ENCODE results near the gene NOP9. TPM values are rescaled to one million over a fixed set of nuclear protein-coding genes. Genes with fewer than 3 reads are reported as not detected.

The NOP9 gene
- total RNA-seq, 2 experiments from 2014 or later, result 33.5 to 33.6 TPM

DNA sequence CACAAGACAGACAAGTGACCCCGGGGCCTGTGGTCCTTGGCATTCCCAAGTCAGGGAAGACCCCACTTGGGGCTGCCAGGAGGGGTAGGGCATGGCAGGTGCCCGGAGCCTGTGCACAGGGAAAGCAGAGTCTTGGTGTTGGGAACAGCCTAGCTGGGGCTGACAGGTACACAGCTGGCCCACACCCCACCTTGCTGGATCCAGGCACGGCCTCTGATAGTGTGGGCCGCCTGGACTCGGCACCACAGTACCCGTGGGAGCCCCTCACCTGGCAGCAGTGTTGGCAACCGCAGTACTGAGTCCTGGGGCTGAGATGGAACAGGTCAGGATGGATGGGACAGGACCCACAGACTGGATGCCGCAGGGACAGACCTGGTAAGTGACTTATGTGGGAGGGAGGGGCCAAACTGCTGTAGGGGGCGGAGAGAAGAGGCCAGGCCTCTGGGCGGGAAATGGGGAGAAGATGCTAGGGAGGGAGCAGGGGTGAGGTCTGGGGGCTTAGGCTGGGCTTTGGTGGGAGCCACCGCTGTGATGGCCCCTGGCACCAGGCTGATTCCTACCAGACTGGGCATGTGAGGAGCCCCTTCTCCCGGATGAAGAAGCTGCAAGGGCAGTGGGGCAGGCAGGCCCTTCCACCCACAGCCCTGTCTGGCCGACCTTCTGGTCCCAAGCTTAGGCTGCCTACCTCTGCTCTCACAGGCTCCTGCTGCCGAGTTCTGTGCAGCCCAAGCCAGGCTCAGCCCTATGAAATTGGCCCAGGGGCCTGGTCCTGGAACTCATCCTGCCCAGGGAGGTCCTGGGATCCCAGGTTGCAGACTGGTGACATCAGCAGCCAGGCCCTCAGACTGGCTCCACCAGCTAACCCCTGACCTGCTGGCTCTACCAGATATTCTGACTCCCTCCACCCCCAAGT lies 36.6 kb upstream of the NOP9 start, which contains the start of gene TGM1:
TSS of gene TGM1 (minus strand) at position 357 of the 913 bp plus-strand sequence. CDS start 825 bp downstream, outside the sequence.
- Mint-ChIP-seq H3K4me1 (ENCODE audit: low read depth) (no peaks in the 10 kb centered on the region), H3K4me3 (no peak within 1 kb of the TSS), H3K27me3 (no peaks in the 10 kb centered on the region), H3K9me3 (no peaks in the 10 kb centered on the region), H3K27ac (no peak within 1 kb of the TSS), H3K36me3 (ENCODE audit: low read depth) (peaks cover 8% of the 10 kb centered on the region)
- DNase-seq (no peak), ATAC-seq (peak; percentile 34)
- intact Hi-C loops (cut with micrococcal nuclease), result no loop called here
- CTCF ChIA-PET, result interaction anchor here (1.1 to 2.1 kb wide), 5 partner anchors 8 to 47 kb away, joined by 3 to 9 read pairs (median 4); partner anchors contain the start of genes LTB4R2, RABGGTA and TINF2
- no peak for TF ChIP-seq CTCF (IDR thresholded peaks at IDR 0.05)
- POLR2A ChIA-PET, result interaction anchor here (0.9 to 2.0 kb wide), 4 partner anchors 8 to 168 kb away, joined by 3 to 10 read pairs (median 4); partner anchors contain the start of gene RABGGTA

DNA sequence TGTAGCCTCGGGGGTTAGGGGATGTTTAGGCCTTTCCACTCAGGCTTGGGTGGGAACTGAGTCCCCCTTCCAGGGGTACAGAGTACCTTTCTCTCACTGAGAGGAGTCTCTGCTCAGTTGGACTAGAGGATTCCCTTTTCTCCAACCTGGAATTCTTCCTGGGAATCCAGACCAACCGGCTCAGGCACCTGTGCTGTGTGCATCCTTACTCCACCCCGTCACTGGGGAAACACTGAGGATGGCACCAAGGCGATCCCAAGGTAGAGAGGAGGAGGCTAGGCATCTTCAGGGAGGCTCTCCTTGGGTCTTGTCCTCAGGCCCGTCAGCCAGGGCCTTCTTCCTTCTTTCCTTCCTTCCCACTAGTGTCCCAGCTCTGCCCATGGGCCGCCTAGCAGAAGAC lies 35.8 kb upstream of the NOP9 start:
- DNase-seq (no peak), ATAC-seq (no peak)
- Mint-ChIP-seq H3K4me3 (no peak overlapping the region), H3K4me1 (ENCODE audit: low read depth) (no peaks in the 10 kb centered on the region), H3K27me3 (no peaks in the 10 kb centered on the region), H3K27ac (no peak overlapping the region), H3K9me3 (no peaks in the 10 kb centered on the region), H3K36me3 (ENCODE audit: low read depth) (peaks cover 11% of the 10 kb centered on the region)
- intact Hi-C loops (cut with micrococcal nuclease), result no loop called here
- POLR2A ChIA-PET, result interaction anchor here (1.2 to 1.4 kb wide), 2 partner anchors 27 to 168 kb away, joined by 3 to 5 read pairs; no protein-coding TSS in a partner anchor
- TF ChIP-seq CTCF (IDR thresholded peaks at IDR 0.05), result no peak
- CTCF ChIA-PET, result interaction anchor here (1.1 to 1.4 kb wide), 3 partner anchors 16 to 33 kb away, joined by 3 to 5 read pairs (median 3); no protein-coding TSS in a partner anchor

DNA sequence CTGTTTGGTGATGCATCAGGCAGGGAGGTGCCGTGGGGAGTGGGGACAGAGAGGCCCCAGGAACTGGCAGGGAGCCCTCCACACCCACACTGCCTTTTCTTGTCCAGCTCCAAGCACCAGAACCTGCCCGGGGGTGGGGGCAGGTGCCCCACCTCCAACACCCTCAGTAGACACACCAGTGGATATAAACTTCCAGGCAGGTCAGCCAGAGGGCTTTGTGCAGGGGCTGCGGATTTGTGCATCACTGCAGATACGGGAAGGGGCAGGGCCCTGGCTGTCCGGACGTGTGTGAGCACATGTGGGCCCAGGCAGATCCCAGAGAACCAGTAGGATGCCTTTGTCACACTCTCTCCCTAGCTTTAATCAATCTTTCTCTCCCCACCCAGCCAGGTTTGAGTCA lies 35.4 kb upstream of the NOP9 start:
- ATAC-seq, result no peak
- POLR2A ChIA-PET, result interaction anchor here (1.4 kb wide), 1 partner anchor 27 kb away, joined by 3 read pairs; no protein-coding TSS in a partner anchor
- Mint-ChIP-seq H3K4me1 (ENCODE audit: low read depth) (no peaks in the 10 kb centered on the region), H3K27me3 (no peaks in the 10 kb centered on the region), H3K4me3 (no peak overlapping the region), H3K27ac (no peak overlapping the region), H3K36me3 (ENCODE audit: low read depth) (peaks cover 11% of the 10 kb centered on the region), H3K9me3 (no peaks in the 10 kb centered on the region)
- no peak for DNase-seq
- no peak for TF ChIP-seq CTCF (IDR thresholded peaks at IDR 0.05)
- intact Hi-C loops (cut with micrococcal nuclease), result no loop called here
- CTCF ChIA-PET, result interaction anchor here (1.1 to 1.4 kb wide), 3 partner anchors 16 to 32 kb away, joined by 3 to 5 read pairs (median 4); no protein-coding TSS in a partner anchor

DNA sequence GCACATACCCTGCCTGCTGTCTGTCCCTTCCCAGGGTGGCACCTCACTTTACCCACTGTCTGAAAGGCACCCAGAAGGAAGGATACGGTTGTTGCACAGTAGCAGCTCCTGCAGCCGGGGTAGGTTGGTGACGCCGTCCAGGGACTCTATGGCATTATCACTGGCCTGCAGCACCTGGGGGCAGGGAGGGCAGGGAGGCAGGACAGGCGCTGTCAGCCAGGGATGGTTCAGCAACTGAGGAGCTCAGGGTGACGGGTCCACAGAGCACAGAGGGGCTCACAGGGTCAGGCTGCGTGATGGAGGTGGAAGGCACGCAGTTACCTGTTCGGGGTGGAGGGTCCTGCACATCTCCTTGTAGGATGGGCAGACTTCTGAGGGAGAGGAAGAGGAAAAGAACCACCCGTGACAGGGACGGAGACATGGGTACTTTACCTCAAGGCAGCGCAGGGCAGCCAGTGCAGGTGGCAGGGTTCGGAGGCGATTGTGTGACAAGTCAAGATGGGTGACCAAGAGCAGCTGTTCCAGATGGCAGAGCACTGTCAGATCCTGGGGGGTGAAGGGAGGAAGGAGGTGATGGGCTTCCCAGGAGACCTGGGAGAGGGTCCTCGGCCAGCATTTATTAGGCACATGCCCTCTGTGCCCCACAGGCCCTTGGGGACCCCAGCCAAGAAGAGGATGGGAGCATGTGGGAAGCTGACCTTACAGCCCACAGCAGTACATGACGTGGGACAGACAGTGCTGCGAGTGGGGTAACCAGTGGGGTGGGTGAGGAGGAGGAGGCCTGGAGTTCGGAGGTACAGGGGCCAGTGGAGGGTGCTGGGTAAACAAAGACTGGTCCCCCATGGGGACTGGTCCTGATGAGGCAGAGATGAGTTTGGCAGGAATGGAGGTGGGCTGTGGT lies 33.1 kb upstream of the NOP9 start:
- H3K4me3 Mint-ChIP-seq, result no peak overlapping the region
- intact Hi-C loops (cut with micrococcal nuclease), result no loop called here
- peaks cover 11% of the 10 kb centered on the region for H3K36me3 Mint-ChIP-seq (ENCODE audit: low read depth)
- no peak for TF ChIP-seq CTCF (IDR thresholded peaks at IDR 0.05)
- POLR2A ChIA-PET, result interaction anchor here (1.1 to 1.6 kb wide), 3 partner anchors 11 to 15 kb away, joined by 3 to 4 read pairs (median 3); no protein-coding TSS in a partner anchor
- no peaks in the 10 kb centered on the region for H3K9me3 Mint-ChIP-seq
- no peak overlapping the region for H3K27ac Mint-ChIP-seq
- peaks cover 8% of the 10 kb centered on the region for H3K4me1 Mint-ChIP-seq (ENCODE audit: low read depth)
- ATAC-seq, result no peak
- DNase-seq, result no peak
- no peaks in the 10 kb centered on the region for H3K27me3 Mint-ChIP-seq
- CTCF ChIA-PET, result interaction anchor here (1.2 to 2.7 kb wide), 2 partner anchors 34 to 42 kb away, joined by 3 to 8 read pairs; partner anchors contain the start of gene CIDEB
